Right atrium auricular region (tissue), 2 donors: Measurements from ENCODE around the gene PRKCA. TPM values are rescaled to one million over a fixed set of nuclear protein-coding genes. Genes with fewer than 3 reads are reported as not detected.

Experiments used
- DNase-seq: peaks from one replicate; pipeline ENCODE4 v3.0.0-alpha.2; 2019; ENCODE audit warnings: low spot score
- H3K27ac ChIP-seq, 2 donors: fragments of 200-600 bp; sonication (generic); 1 replicate in 1 of 2; 2 replicates in 1 of 2; pipeline ENCODE4 v1.5.1; 2016 to 2019
- H3K27me3 ChIP-seq, 2 donors: fragments of 200-600 bp; sonication (generic); one replicate each; pipeline versions ENCODE4 v1.5.1 to v1.6.0; 2017 to 2019
- H3K36me3 ChIP-seq: fragments of 200-600 bp; sonication (generic); one replicate; pipeline ENCODE4 v1.5.1; 2016
- H3K4me1 ChIP-seq, 2 donors: fragments of 200-600 bp; sonication (generic); one replicate each; pipeline versions ENCODE4 v1.5.1 to v1.6.0; 2017 to 2019
- H3K4me3 ChIP-seq, 2 donors: fragments of 200-600 bp; sonication (generic); 1 replicate in 1 of 2; 2 replicates in 1 of 2; pipeline ENCODE4 v1.5.1; 2017 to 2019; ENCODE audit warnings: mild to moderate bottlenecking in 1 of 2, moderate library complexity in 1 of 2
- H3K9me3 ChIP-seq, 2 donors: fragments of 200-600 bp; sonication (generic); one replicate each; pipeline ENCODE4 v1.5.1; 2019
- CTCF ChIP-seq, 2 donors: fragments of 200-600 bp; sonication (generic); IDR thresholded peaks; one replicate each; pipeline ENCODE4 v1.5.1; 2019; ENCODE audit warnings: antibody characterized with exemption in 2 of 2
- total RNA-seq, 2 donors: library from RNA; depleted of rRNA; stranded (reverse); fragments of >200 nt; gene quantifications; one replicate each; pipeline ENCODE4 v1.1.0, GENCODE V29; 2016

The PRKCA gene
- total RNA-seq, 2 donors from 2014 or later, result 6.4 to 6.6 TPM

GRCh38 chr17:66491213-66491612, 188.8 kb downstream of the PRKCA start:
- DNase-seq, result no peak
- Histone ChIP-seq H3K27me3 (no peaks in the 10 kb centered on the region), H3K27ac (no peak overlapping the region), H3K36me3 (no peaks in the 10 kb centered on the region), H3K9me3 (no peaks in the 10 kb centered on the region), H3K4me1 (no peaks in the 10 kb centered on the region), H3K4me3 (no peak overlapping the region)
- TF ChIP-seq CTCF (IDR thresholded peaks at IDR 0.05), result no peak

- H3K27ac ChIP-seq, result no peak overlapping the region
- no peaks in the 10 kb centered on the region for H3K9me3 ChIP-seq
- H3K27me3 ChIP-seq, result no peaks in the 10 kb centered on the region
- H3K4me3 ChIP-seq, result no peak overlapping the region
- no peaks in the 10 kb centered on the region for H3K36me3 ChIP-seq
- no peaks in the 10 kb centered on the region for H3K4me1 ChIP-seq
- no peak for TF ChIP-seq CTCF (IDR thresholded peaks at IDR 0.05)
- no peak for DNase-seq
Observed at GRCh38 chr17:66491665-66492064, 189.3 kb downstream of the PRKCA start.

GRCh38 chr17:66492080-66492479, 189.7 kb downstream of the PRKCA start:
- no peaks in the 10 kb centered on the region for H3K27me3 ChIP-seq
- no peaks in the 10 kb centered on the region for H3K36me3 ChIP-seq
- no peak overlapping the region for H3K27ac ChIP-seq
- no peak overlapping the region for H3K4me3 ChIP-seq
- no peaks in the 10 kb centered on the region for H3K4me1 ChIP-seq
- TF ChIP-seq CTCF (IDR thresholded peaks at IDR 0.05), result no peak
- no peak for DNase-seq
- H3K9me3 ChIP-seq, result no peaks in the 10 kb centered on the region

- TF ChIP-seq CTCF (IDR thresholded peaks at IDR 0.05), result no peak
- H3K4me1 ChIP-seq, result no peaks in the 10 kb centered on the region
- no peak overlapping the region for H3K4me3 ChIP-seq
- H3K9me3 ChIP-seq, result no peaks in the 10 kb centered on the region
- DNase-seq, result no peak
- no peaks in the 10 kb centered on the region for H3K36me3 ChIP-seq
- no peak overlapping the region for H3K27ac ChIP-seq
- H3K27me3 ChIP-seq, result no peaks in the 10 kb centered on the region
Observed at GRCh38 chr17:66492561-66493005, 190.2 kb downstream of the PRKCA start.

GRCh38 chr17:66493283-66494019, 191.0 kb downstream of the PRKCA start:
- H3K36me3 ChIP-seq, result no peaks in the 10 kb centered on the region
- no peak for TF ChIP-seq CTCF (IDR thresholded peaks at IDR 0.05)

More at GRCh38 chr17:66493283-66494019, 191.0 kb downstream of the PRKCA start:
- no peaks in the 10 kb centered on the region for H3K9me3 ChIP-seq
- DNase-seq, result no peak
- H3K4me3 ChIP-seq, result no peak overlapping the region
- no peaks in the 10 kb centered on the region for H3K27me3 ChIP-seq
- H3K4me1 ChIP-seq, result no peaks in the 10 kb centered on the region
- no peak overlapping the region for H3K27ac ChIP-seq
